Upper lobe of left lung (tissue), 6 donors: ENCODE data around the gene USP53. TPM values are rescaled to one million over a fixed set of nuclear protein-coding genes. Genes with fewer than 3 reads are reported as not detected.

Source experiments
- ATAC-seq, 2 donors: fragments of 200-7000 bp; cut with Tn5 transposase; one replicate each; pipeline ENCODE4 v1.9.1; 2022; ENCODE audit warnings: mild to moderate bottlenecking in 2 of 2, moderate library complexity in 2 of 2; ENCODE audit not compliant: low FRiP score in 2 of 2
- DNase-seq, 2 donors: peaks; one replicate each; pipeline ENCODE4 v3.0.0-alpha.2; 2019 to 2020
- H3K27ac ChIP-seq, 4 donors: fragments of 200-600 bp; sonication (generic); one replicate each; pipeline ENCODE4 v1.5.1; 2016 to 2019
- H3K27me3 ChIP-seq, 4 donors: fragments of 200-600 bp; sonication (generic); one replicate each; pipeline ENCODE4 v1.5.1; 2017 to 2019
- H3K36me3 ChIP-seq, 4 donors: fragments of 200-600 bp; sonication (generic); one replicate each; pipeline ENCODE4 v1.5.1; 2016 to 2019
- H3K4me1 ChIP-seq, 4 donors: fragments of 200-600 bp; sonication (generic); one replicate each; pipeline ENCODE4 v1.5.1; 2018 to 2019
- H3K4me3 ChIP-seq, 4 donors: fragments of 200-600 bp; sonication (generic); one replicate each; pipeline ENCODE4 v1.5.1; 2017 to 2019; ENCODE audit warnings: mild to moderate bottlenecking in 2 of 4, moderate library complexity in 1 of 4
- H3K9me3 ChIP-seq, 4 donors: fragments of 200-600 bp; sonication (generic); one replicate each; pipeline ENCODE4 v1.5.1; 2018 to 2019
- CTCF ChIP-seq, 6 experiments: fragments of 450-650 bp in 4 of 6; fragments of 200-600 bp in 2 of 6; sonication (generic) in 2 of 6; IDR thresholded peaks; one replicate each; pipeline ENCODE4 v1.5.1; 2016 to 2019; ENCODE audit warnings: antibody characterized with exemption in 6 of 6
- EP300 ChIP-seq, 4 donors: sonication (generic); formaldehyde crosslinking; IDR thresholded peaks; one replicate each; pipeline ENCODE4 v1.5.1; 2017; ENCODE audit warnings: antibody characterized with exemption in 4 of 4, control low read depth in 2 of 4
- POLR2A ChIP-seq, 4 donors: fragments of 450-650 bp; IDR thresholded peaks; one replicate each; pipeline ENCODE4 v1.5.1; 2016 to 2017; ENCODE audit warnings: antibody characterized with exemption in 4 of 4, mild to moderate bottlenecking in 2 of 4
- POLR2AphosphoS5 ChIP-seq, 2 donors: sonication (generic); formaldehyde crosslinking; IDR thresholded peaks; one replicate each; pipeline ENCODE4 v1.5.1; 2017; ENCODE audit warnings: antibody characterized with exemption in 2 of 2
- WGBS, 2 donors: methylation state at CpG; one replicate each; pipeline ENCODE4 v1.1.5; 2017 to 2018; 5-methylcytosine and 5-hydroxymethylcytosine counted together
- total RNA-seq, 6 donors: library from RNA; depleted of rRNA in 4 of 6; stranded (reverse); fragments of >200 nt in 4 of 6; gene quantifications; one replicate each; pipeline versions ENCODE4 v1.1.0 to v1.2.1, GENCODE V29; 2016 to 2021
- donor health status: DM: no; HTN: no; CAD: no; lungs with moderate emphysema.
- donor health status: DM: no; HTN: yes; CAD: no; lungs with severe emphysema.

USP53 gene
- total RNA-seq, 6 donors from 2014 or later, result 44.4 to 130 (median 56.0) TPM

- H3K9me3 ChIP-seq, result no peaks in the 10 kb centered on the region
- no peak for ATAC-seq
- no peaks in the 10 kb centered on the region for H3K27me3 ChIP-seq
- DNase-seq, result no peak
- H3K4me1 ChIP-seq, result peaks cover 4 to 10% (median 8%) of the 10 kb centered on the region in 4 donors
- H3K27ac ChIP-seq, result no peak overlapping the region
- no peaks in the 10 kb centered on the region for H3K36me3 ChIP-seq
- WGBS, 2 donors, result 86 to 95% methylated on average over 5 of the region's 5 CpGs
- no peak for TF ChIP-seq POLR2A (IDR thresholded peaks at IDR 0.05)
- no peak for TF ChIP-seq CTCF (IDR thresholded peaks at IDR 0.05)
- no peak for TF ChIP-seq POLR2AphosphoS5 (IDR thresholded peaks at IDR 0.05)
- H3K4me3 ChIP-seq, result no peak overlapping the region
These were observed 91.2 kb downstream of the USP53 start for GRCh38 chr4:119303587-119304305.

GRCh38 chr4:119304431-119304830 is 91.9 kb downstream of the USP53 start:
- H3K4me3 ChIP-seq, result no peak overlapping the region
- no peak overlapping the region for H3K27ac ChIP-seq
- DNase-seq (no peak), ATAC-seq (no peak)
- no peaks in the 10 kb centered on the region for H3K27me3 ChIP-seq
- H3K4me1 ChIP-seq, result peaks cover 0 to 4% (median 1%) of the 10 kb centered on the region in 4 donors
- no peaks in the 10 kb centered on the region for H3K36me3 ChIP-seq
- H3K9me3 ChIP-seq, result no peaks in the 10 kb centered on the region
- no peak for TF ChIP-seq POLR2A (IDR thresholded peaks at IDR 0.05)
- TF ChIP-seq CTCF (IDR thresholded peaks at IDR 0.05), result no peak
- no peak for TF ChIP-seq EP300 (IDR thresholded peaks at IDR 0.05)
- no peak for TF ChIP-seq POLR2AphosphoS5 (IDR thresholded peaks at IDR 0.05)

GRCh38 chr4:119307606-119308005 is 95.1 kb downstream of the USP53 start:
- Histone ChIP-seq H3K4me3 (no peak overlapping the region), H3K27me3 (no peaks in the 10 kb centered on the region), H3K4me1 (no peaks in the 10 kb centered on the region), H3K27ac (no peak overlapping the region), H3K36me3 (no peaks in the 10 kb centered on the region), H3K9me3 (no peaks in the 10 kb centered on the region)
- ATAC-seq (no peak), DNase-seq (no peak)
- TF ChIP-seq POLR2A (IDR thresholded peaks at IDR 0.05) (no peak), EP300 (IDR thresholded peaks at IDR 0.05) (no peak), CTCF (IDR thresholded peaks at IDR 0.05) (no peak), POLR2AphosphoS5 (IDR thresholded peaks at IDR 0.05) (no peak)

GRCh38 chr4:119310826-119311225 is 98.3 kb downstream of the USP53 start:
- no peak overlapping the region for H3K27ac ChIP-seq
- DNase-seq (no peak), ATAC-seq (no peak)
- WGBS, 2 donors, result 77 to 79% methylated on average over 1 of the region's 1 CpG
- H3K4me1 ChIP-seq, result no peaks in the 10 kb centered on the region
- no peaks in the 10 kb centered on the region for H3K36me3 ChIP-seq
- no peaks in the 10 kb centered on the region for H3K27me3 ChIP-seq
- H3K9me3 ChIP-seq, result no peaks in the 10 kb centered on the region
- TF ChIP-seq POLR2A (IDR thresholded peaks at IDR 0.05) (no peak), POLR2AphosphoS5 (IDR thresholded peaks at IDR 0.05) (no peak), EP300 (IDR thresholded peaks at IDR 0.05) (no peak), CTCF (IDR thresholded peaks at IDR 0.05) (no peak)
- H3K4me3 ChIP-seq, result no peak overlapping the region

GRCh38 chr4:119313237-119313636 is 100.7 kb downstream of the USP53 start:
- no peak for TF ChIP-seq POLR2A (IDR thresholded peaks at IDR 0.05)
- no peak for TF ChIP-seq EP300 (IDR thresholded peaks at IDR 0.05)
- TF ChIP-seq CTCF (IDR thresholded peaks at IDR 0.05), result no peak
- TF ChIP-seq POLR2AphosphoS5 (IDR thresholded peaks at IDR 0.05), result no peak
- Histone ChIP-seq H3K27ac (no peak overlapping the region), H3K27me3 (no peaks in the 10 kb centered on the region), H3K36me3 (no peaks in the 10 kb centered on the region), H3K9me3 (no peaks in the 10 kb centered on the region), H3K4me1 (no peaks in the 10 kb centered on the region), H3K4me3 (no peak overlapping the region)
- DNase-seq, result no peak
- ATAC-seq, result peak in 1 of 2 donors; percentile 24
